Osteocyte (in vitro differentiated cells): ENCODE data around the gene PREX1. TPM values are rescaled to one million over a fixed set of nuclear protein-coding genes. Genes with fewer than 3 reads are reported as not detected.

Experiments used
- DNase-seq: peaks from one replicate; pipeline ENCODE4 v3.0.0; 2021; ENCODE audit warnings: mixed read lengths; ENCODE audit not compliant: unreplicated experiment; ENCODE audit errors: extremely low spot score
- H3K27ac Mint-ChIP-seq: one replicate; pipeline ENCODE4 v1.8.0; 2021; ENCODE audit warnings: mild to moderate bottlenecking, mixed read lengths; ENCODE audit not compliant: unreplicated experiment
- H3K27me3 Mint-ChIP-seq: one replicate; pipeline ENCODE4 v1.8.0; 2021; ENCODE audit warnings: mixed read lengths; ENCODE audit not compliant: unreplicated experiment
- H3K36me3 Mint-ChIP-seq: one replicate; pipeline ENCODE4 v1.8.0; 2021; ENCODE audit warnings: mixed read lengths; ENCODE audit not compliant: unreplicated experiment
- H3K4me1 Mint-ChIP-seq: one replicate; pipeline ENCODE4 v1.8.0; 2021; ENCODE audit warnings: mixed read lengths; ENCODE audit not compliant: unreplicated experiment
- H3K4me3 Mint-ChIP-seq: one replicate; pipeline ENCODE4 v1.8.0; 2021; ENCODE audit warnings: mild to moderate bottlenecking, moderate library complexity, mixed read lengths; ENCODE audit not compliant: unreplicated experiment
- H3K9me3 Mint-ChIP-seq: one replicate; pipeline ENCODE4 v1.8.0; 2021; ENCODE audit warnings: mixed read lengths; ENCODE audit not compliant: unreplicated experiment
- CTCF ChIP-seq: fragments of 200-600 bp; sonication (generic); IDR thresholded peaks from 2 replicates; pipeline ENCODE4 v1.5.0; 2021; ENCODE audit warnings: antibody characterized with exemption, mild to moderate bottlenecking, moderate library complexity
- total RNA-seq: library from RNA; stranded (reverse); gene quantifications from 2 replicates; pipeline ENCODE4 v1.2.1, GENCODE V29; 2021

Gene PREX1
- total RNA-seq, 1 donor from 2014 or later = 24.2 TPM

DNA sequence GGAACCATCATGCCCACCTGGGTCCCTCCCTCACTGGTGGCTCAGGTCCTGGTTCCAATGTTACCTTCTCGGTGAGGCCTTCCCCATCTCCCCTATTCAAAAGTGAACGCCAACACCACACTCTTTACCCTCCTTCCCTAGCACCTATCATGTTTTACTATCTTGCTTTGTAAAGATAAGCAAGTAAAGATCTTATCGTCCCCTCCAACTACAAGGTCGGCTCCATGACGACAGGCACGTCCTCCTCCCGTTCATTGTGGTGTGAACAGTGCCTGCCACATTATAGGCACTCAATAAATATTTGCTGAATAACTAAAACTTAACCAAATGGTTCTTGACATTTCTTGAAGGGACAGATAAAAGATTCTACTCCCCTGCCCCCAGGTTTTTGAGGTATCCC lies 147.1 kb downstream of the PREX1 start:
- TF ChIP-seq CTCF = no peak
- H3K9me3 Mint-ChIP-seq = no peaks in the 10 kb centered on the region
- peaks cover 1% of the 10 kb centered on the region for H3K4me1 Mint-ChIP-seq
- peaks cover 14% of the 10 kb centered on the region for H3K36me3 Mint-ChIP-seq
- no peak overlapping the region for H3K4me3 Mint-ChIP-seq
- H3K27me3 Mint-ChIP-seq = no peaks in the 10 kb centered on the region
- no peak for DNase-seq
- no peak overlapping the region for H3K27ac Mint-ChIP-seq

DNA sequence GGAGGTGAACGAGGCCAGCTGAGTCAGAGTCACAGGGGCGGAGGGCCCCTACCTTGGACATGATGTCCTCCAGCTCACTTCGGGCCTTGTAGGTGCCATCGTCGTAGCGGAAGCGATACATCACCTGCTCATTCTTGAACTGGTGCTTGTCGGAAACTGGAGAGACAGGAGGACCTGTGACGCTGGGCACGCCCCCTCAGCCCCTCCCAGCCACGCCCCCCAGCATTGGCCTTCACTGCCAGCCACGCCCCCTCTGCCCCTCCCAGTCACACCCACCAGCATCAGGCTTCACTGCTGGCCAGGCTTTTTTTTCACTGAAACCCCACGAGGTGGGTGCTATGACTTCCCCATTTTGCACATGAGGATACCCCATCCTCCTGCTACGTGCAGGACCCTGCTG lies 148.2 kb downstream of the PREX1 start:
- no peak overlapping the region for H3K4me3 Mint-ChIP-seq
- no peaks in the 10 kb centered on the region for H3K27me3 Mint-ChIP-seq
- no peaks in the 10 kb centered on the region for H3K9me3 Mint-ChIP-seq
- peaks cover 7% of the 10 kb centered on the region for H3K4me1 Mint-ChIP-seq
- H3K36me3 Mint-ChIP-seq = peaks cover 18% of the 10 kb centered on the region
- no peak overlapping the region for H3K27ac Mint-ChIP-seq
- no peak for DNase-seq
- no peak for TF ChIP-seq CTCF

DNA sequence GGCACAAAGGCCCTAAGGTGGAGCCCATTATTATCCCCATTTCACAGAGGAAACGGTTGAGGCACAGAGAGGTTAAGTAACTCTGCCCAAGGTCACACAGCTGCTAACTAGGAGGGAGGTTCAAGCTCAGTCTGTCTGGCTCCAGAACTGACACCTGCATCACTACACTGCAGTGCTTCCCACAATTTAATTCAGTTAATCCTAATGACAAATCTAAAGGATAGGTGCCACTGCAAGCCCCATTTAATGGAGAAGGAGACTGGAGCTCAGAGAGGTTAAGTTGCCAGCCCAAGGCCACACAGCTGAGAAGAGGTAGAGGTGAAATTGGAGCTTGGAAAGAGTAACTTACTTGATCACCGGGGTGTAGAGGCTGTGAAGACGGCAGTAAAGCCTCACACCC lies 148.8 kb downstream of the PREX1 start:
- TF ChIP-seq CTCF = no peak

GRCh38 chr20:48678421-48678820 lies 149.4 kb downstream of the PREX1 start:
- Mint-ChIP-seq H3K27me3 (no peaks in the 10 kb centered on the region), H3K9me3 (no peaks in the 10 kb centered on the region), H3K27ac (no peak overlapping the region), H3K36me3 (peaks cover 18% of the 10 kb centered on the region), H3K4me1 (peaks cover 7% of the 10 kb centered on the region), H3K4me3 (no peak overlapping the region)
- DNase-seq = no peak
- TF ChIP-seq CTCF = no peak

More for the DNA sequence above, 148.8 kb downstream of the PREX1 start:
- Mint-ChIP-seq H3K36me3 (peaks cover 18% of the 10 kb centered on the region), H3K27ac (no peak overlapping the region), H3K9me3 (no peaks in the 10 kb centered on the region), H3K27me3 (no peaks in the 10 kb centered on the region), H3K4me3 (no peak overlapping the region), H3K4me1 (peaks cover 7% of the 10 kb centered on the region)
- no peak for DNase-seq

- no peak for DNase-seq
- peaks cover 7% of the 10 kb centered on the region for H3K4me1 Mint-ChIP-seq
Measured at GRCh38 chr20:48676795-48677460, 150.9 kb downstream of the PREX1 start.

More at GRCh38 chr20:48676795-48677460, 150.9 kb downstream of the PREX1 start:
- Mint-ChIP-seq H3K9me3 (no peaks in the 10 kb centered on the region), H3K27ac (no peak overlapping the region), H3K4me3 (no peak overlapping the region), H3K27me3 (no peaks in the 10 kb centered on the region), H3K36me3 (peaks cover 18% of the 10 kb centered on the region)
- no peak for TF ChIP-seq CTCF
